SU-DHL-6 (cell line): ENCODE measurements around the gene PLEKHO1.
A peak's percentile ranks its signal among the peaks of the same experiment; 100 is the strongest.

Experiments used
- H2AFZ ChIP-seq: fragments of 200-600 bp; sonication (generic); 2 replicates; pipeline ENCODE4 v1.6.1; 2014; ENCODE audit warnings: low read depth, mild to moderate bottlenecking, moderate library complexity, mixed read lengths, antibody characterized with exemption, low read length; ENCODE audit not compliant: severe bottlenecking
- H3F3A ChIP-seq: fragments of 200-600 bp; shearing (Covaris generic); 2 replicates; pipeline ENCODE4 v1.6.0; 2016; ENCODE audit warnings: antibody characterized with exemption, mild to moderate bottlenecking; ENCODE audit not compliant: insufficient read depth
- H3K27ac ChIP-seq: fragments of 200-600 bp; sonication (generic); 2 replicates; pipeline ENCODE4 v1.5.1; 2016; ENCODE audit warnings: low read depth, mild to moderate bottlenecking, low read length, moderate library complexity, mixed read lengths
- H3K27me3 ChIP-seq: fragments of 200-600 bp; sonication (generic), shearing (Covaris generic); 2 replicates; pipeline ENCODE4 v1.6.0; 2014; ENCODE audit warnings: mild to moderate bottlenecking, low read length
- H3K36me3 ChIP-seq: fragments of 200-600 bp; sonication (generic); 2 replicates; pipeline ENCODE4 v1.6.1; 2014; ENCODE audit warnings: mild to moderate bottlenecking, low read length, mixed read lengths
- H3K4me2 ChIP-seq: fragments of 300-600, 200-600 bp; shearing (Covaris generic), sonication (generic); 2 replicates; pipeline ENCODE4 v1.6.0; 2014; ENCODE audit warnings: low read length, low read depth, mild to moderate bottlenecking; ENCODE audit not compliant: poor library complexity, severe bottlenecking
- H3K4me3 ChIP-seq: fragments of 200-600 bp; sonication (generic); 2 replicates; pipeline ENCODE4 v1.5.1; 2014; ENCODE audit warnings: antibody characterized with exemption, low read length, mild to moderate bottlenecking, mixed read lengths; ENCODE audit not compliant: insufficient read depth, poor library complexity, severe bottlenecking
- H3K79me2 ChIP-seq: fragments of 200-600 bp; sonication (generic); 2 replicates; pipeline ENCODE4 v1.6.1; 2014; ENCODE audit warnings: mild to moderate bottlenecking, low read length, moderate library complexity; ENCODE audit not compliant: insufficient read depth
- H3K9ac ChIP-seq: fragments of 200-600 bp; sonication (generic); 2 replicates; pipeline ENCODE4 v1.7.0; 2014; ENCODE audit warnings: mild to moderate bottlenecking, low read length
- H3K9me2 ChIP-seq: fragments of 200-600 bp; sonication (generic); replicated peaks from 2 replicates; pipeline ENCODE4 v1.6.1; 2014; ENCODE audit warnings: low read length; ENCODE audit not compliant: insufficient read depth
- H3K9me3 ChIP-seq: fragments of 200-600 bp; sonication (generic); 2 replicates; pipeline ENCODE4 v1.6.1; 2014; ENCODE audit warnings: low read length, mixed read lengths; ENCODE audit not compliant: insufficient read depth
- H4K20me1 ChIP-seq: fragments of 200-600 bp; sonication (generic); 2 replicates; pipeline ENCODE4 v1.6.1; 2014; ENCODE audit warnings: low read depth, mild to moderate bottlenecking, antibody characterized with exemption, low read length, moderate library complexity, mixed read lengths
- EZH2phosphoT487 ChIP-seq: fragments of 200-600 bp; sonication (generic), shearing (Covaris generic); conservative IDR thresholded peaks from 2 replicates; pipeline ENCODE4 v1.6.1; 2018; ENCODE audit warnings: mild to moderate bottlenecking, antibody characterized with exemption, low read length, moderate library complexity, mixed read lengths
- TF ChIP-seq, protein P1 (sequence below): fragments of 200-600 bp; sonication (generic); IDR thresholded peaks from one replicate; pipeline ENCODE4 v1.5.1; 2017; ENCODE audit warnings: antibody characterized with exemption, mild to moderate bottlenecking, low read length, moderate library complexity; ENCODE audit not compliant: insufficient read depth, poor library complexity, severe bottlenecking

PLEKHO1 gene, protein sequence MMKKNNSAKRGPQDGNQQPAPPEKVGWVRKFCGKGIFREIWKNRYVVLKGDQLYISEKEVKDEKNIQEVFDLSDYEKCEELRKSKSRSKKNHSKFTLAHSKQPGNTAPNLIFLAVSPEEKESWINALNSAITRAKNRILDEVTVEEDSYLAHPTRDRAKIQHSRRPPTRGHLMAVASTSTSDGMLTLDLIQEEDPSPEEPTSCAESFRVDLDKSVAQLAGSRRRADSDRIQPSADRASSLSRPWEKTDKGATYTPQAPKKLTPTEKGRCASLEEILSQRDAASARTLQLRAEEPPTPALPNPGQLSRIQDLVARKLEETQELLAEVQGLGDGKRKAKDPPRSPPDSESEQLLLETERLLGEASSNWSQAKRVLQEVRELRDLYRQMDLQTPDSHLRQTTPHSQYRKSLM

DNA sequence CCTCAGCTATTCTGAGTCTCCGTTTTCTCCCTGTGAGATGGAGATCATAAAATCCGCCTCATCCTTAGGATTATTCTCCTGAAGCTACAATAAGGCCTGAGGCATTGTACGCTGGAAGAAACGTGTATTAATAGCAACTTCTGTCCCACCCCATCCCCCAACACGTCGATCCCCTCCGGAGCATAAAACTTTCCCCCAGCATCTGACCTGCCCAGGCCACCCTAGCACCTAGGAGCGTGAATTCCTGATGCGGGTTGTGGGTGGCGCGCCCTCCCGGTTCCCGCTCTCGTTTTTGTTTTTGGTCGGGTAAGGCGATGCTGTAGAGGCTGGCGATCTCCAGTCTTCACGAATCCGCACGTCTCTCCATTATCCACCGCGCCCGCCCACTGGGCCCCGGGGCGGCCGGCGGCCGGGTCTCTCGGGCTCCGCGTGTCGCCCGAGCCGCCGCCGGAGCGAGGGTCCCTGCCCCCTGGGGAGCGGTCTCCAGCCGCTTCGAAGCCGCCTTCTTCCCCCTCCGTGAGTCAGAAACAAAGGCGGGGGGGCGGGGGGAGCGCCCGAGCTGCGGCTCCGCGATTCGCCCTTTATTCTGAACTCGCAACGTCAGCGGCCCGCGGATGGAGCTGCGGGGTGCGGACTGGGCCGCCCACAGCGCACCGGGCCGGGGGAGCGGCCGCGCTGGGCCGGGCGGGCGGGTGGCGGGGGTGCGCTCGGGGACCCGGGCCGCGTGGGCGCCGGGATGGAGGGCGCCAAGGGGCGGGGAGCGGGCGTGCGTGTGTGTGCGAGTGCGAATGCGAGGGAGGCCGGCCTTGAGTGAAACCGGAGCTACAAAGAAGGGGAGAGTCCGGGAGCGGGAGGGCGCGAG lies at the start of gene PLEKHO1:
Gene PLEKHO1, plus strand, starts transcription at position 646 of the 862 bp plus-strand sequence. CDS start 342 bp downstream, outside the sequence.
- peak within 1 kb of the TSS; percentile 63 for H3K9ac ChIP-seq
- no peaks in the 10 kb centered on the region for H3K27me3 ChIP-seq
- peak within 1 kb of the TSS; percentile 62 for H3K4me2 ChIP-seq
- TF ChIP-seq, protein P1, sequence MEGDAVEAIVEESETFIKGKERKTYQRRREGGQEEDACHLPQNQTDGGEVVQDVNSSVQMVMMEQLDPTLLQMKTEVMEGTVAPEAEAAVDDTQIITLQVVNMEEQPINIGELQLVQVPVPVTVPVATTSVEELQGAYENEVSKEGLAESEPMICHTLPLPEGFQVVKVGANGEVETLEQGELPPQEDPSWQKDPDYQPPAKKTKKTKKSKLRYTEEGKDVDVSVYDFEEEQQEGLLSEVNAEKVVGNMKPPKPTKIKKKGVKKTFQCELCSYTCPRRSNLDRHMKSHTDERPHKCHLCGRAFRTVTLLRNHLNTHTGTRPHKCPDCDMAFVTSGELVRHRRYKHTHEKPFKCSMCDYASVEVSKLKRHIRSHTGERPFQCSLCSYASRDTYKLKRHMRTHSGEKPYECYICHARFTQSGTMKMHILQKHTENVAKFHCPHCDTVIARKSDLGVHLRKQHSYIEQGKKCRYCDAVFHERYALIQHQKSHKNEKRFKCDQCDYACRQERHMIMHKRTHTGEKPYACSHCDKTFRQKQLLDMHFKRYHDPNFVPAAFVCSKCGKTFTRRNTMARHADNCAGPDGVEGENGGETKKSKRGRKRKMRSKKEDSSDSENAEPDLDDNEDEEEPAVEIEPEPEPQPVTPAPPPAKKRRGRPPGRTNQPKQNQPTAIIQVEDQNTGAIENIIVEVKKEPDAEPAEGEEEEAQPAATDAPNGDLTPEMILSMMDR, result no peak
- no peak for TF ChIP-seq EZH2phosphoT487
- H3K36me3 ChIP-seq, result no peaks in the 10 kb centered on the region
- H4K20me1 ChIP-seq, result no peaks in the 10 kb centered on the region
- H3K4me3 ChIP-seq, result peak within 1 kb of the TSS; percentile 66
- peaks cover 32% of the 10 kb centered on the region for H3F3A ChIP-seq
- no peaks in the 10 kb centered on the region for H3K9me2 ChIP-seq
- peak within 1 kb of the TSS; percentile 73 for H2AFZ ChIP-seq
- H3K27ac ChIP-seq, result peak within 1 kb of the TSS; percentile 78
- H3K79me2 ChIP-seq, result no peaks in the 10 kb centered on the region
- no peaks in the 10 kb centered on the region for H3K9me3 ChIP-seq

DNA sequence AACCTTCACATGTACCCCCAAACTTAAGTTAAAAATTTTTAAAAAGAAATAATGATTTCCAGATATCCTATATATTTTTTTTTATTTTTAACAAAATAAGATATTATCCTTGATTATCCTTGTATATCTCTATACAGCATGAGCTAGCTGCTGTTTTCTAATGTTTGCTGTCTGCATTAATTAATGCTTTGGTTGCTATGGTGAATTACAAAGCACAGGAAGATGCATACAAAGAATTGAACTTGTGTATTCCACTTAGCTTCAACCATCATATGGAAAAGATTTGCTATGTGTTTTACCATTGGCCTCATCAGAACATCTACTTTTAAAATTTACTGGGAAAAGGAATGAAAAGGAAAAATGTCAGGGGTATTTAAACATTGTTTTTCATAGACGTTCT lies 46.7 kb upstream of the PLEKHO1 start:
- H3K27ac ChIP-seq, result no peak overlapping the region
- H3F3A ChIP-seq, result no peaks in the 10 kb centered on the region
- no peaks in the 10 kb centered on the region for H4K20me1 ChIP-seq
- no peaks in the 10 kb centered on the region for H3K36me3 ChIP-seq
- H3K4me3 ChIP-seq, result no peak overlapping the region
- H3K27me3 ChIP-seq, result no peaks in the 10 kb centered on the region
- H3K4me2 ChIP-seq, result no peak overlapping the region
- no peak overlapping the region for H3K9ac ChIP-seq
- no peak for TF ChIP-seq EZH2phosphoT487
- TF ChIP-seq, protein P1, result no peak
- H3K9me2 ChIP-seq, result no peaks in the 10 kb centered on the region
- no peaks in the 10 kb centered on the region for H3K79me2 ChIP-seq
- no peaks in the 10 kb centered on the region for H3K9me3 ChIP-seq
- H2AFZ ChIP-seq, result no peak overlapping the region

DNA sequence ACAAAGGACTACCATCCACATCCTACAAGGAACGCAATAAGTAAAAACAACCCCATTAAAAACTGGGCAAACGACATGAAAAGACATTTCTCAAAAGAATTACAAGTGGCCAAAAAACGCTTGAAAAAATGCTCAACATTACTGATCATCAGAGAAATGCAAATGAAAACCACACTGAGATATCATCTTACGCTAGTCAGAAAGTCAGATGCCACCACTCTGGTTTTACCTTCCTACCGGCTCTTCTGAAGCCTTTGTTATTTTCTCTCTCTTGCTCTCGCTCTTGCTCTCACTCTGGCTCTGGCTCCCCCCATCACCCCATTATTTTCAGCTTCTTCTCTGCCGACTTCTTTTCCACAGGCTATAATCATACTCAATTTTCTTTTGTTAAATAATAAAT lies 43.4 kb upstream of the PLEKHO1 start:
- no peak overlapping the region for H3K27ac ChIP-seq
- H2AFZ ChIP-seq, result no peak overlapping the region
- TF ChIP-seq EZH2phosphoT487, result no peak
- TF ChIP-seq, protein P1, result no peak

More for the DNA sequence above, 43.4 kb upstream of the PLEKHO1 start:
- no peak overlapping the region for H3K4me3 ChIP-seq
- no peaks in the 10 kb centered on the region for H3K9me2 ChIP-seq
- H3K79me2 ChIP-seq, result no peaks in the 10 kb centered on the region
- H3K36me3 ChIP-seq, result no peaks in the 10 kb centered on the region
- H4K20me1 ChIP-seq, result no peaks in the 10 kb centered on the region
- H3K27me3 ChIP-seq, result no peaks in the 10 kb centered on the region
- H3K9me3 ChIP-seq, result no peaks in the 10 kb centered on the region
- H3K9ac ChIP-seq, result no peak overlapping the region
- H3K4me2 ChIP-seq, result no peak overlapping the region
- no peaks in the 10 kb centered on the region for H3F3A ChIP-seq
